A549 treated with DMSO at 1 μM for 4 hours (cell line): ENCODE data around the gene CLDN12. TPM values are rescaled to one million over a fixed set of nuclear protein-coding genes. Genes with fewer than 3 reads are reported as not detected.

Experiments
- total RNA-seq: library from RNA; stranded (reverse); fragments of 200-300 nt; extraction: Qiagen RNA extraction; gene quantifications from 5 replicates; pipeline ENCODE4 v1.2.3, GENCODE V29; 2022; ENCODE audit warnings: low read depth

CLDN12 gene
- 22.7 to 29.8 TPM (median 26.9 TPM) in 5 replicates for total RNA-seq

DNA sequence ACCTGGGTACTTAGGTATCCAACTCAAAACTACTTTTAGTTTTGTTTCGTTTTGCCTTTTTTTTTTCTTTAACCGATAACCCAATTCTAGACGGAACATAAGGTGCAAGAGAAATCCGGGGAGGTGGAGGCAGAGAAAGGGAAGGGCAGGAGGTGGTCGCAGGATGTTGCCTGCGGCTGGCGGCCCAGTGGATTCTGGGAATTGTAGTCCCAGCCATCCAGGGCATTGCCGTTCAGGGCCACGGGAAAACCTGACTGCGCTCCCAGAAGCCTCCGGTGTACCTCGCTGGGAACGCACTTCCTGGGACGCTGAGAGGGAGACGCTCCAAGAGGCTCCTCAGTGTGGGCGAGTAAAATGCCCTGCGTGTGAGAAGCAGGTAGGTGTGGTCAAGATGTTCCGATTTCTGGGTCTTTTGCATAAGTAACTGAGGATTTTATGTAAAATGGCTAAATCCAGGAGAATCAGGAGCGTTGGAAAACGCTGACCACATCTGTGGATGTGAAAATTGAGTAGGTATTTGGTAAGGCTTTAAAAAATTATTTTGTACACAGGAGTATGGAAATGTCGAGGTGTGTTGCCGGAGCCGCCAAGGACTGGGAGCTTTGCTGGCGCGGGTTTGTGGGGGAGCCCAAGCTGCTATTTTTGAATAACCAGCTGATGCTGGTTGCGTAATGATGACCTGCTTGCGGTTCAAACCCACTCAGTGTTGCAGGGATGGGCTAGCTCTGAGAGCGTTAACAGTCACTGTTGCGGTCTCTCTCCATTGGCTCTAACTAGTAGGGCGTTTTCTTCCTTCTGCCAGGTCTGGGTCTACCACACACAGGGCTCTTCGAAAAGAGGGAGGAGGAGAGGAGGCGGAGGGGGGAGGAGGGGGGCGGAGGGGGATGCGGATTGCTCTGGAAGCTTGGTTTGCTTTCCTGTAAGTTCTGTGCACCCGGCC lies at the start of gene CLDN12:
CLDN12 (plus strand) TSS at position 288 of the 940 bp plus-strand sequence. CDS start 9,216 bp downstream, outside the sequence.

Other genes with a start within 250 kb of the CLDN12 start
- gene STEAP1, start 249.0 kb upstream of the CLDN12 start, total RNA-seq: 13.3 to 15.8 TPM (median 15.7 TPM) in 5 replicates
- gene STEAP2, start 191.7 kb upstream of the CLDN12 start, total RNA-seq: 2.9 to 5.5 TPM (median 5.4 TPM) in 5 replicates
- 1.6 to 3.2 TPM (median 1.9 TPM) in 5 replicates for gene CFAP69, start 158.3 kb upstream of the CLDN12 start, total RNA-seq
- not detected in 5 replicates for gene FAM237B, start 82.2 kb upstream of the CLDN12 start, total RNA-seq
- gene GTPBP10, start 56.7 kb upstream of the CLDN12 start, total RNA-seq: 20.9 to 26.1 TPM (median 23.2 TPM) in 5 replicates
- not detected in 5 replicates for gene PTTG1IP2, start 66.2 kb downstream of the CLDN12 start, total RNA-seq
- gene CDK14, start 192.9 kb downstream of the CLDN12 start, total RNA-seq: 0.08 to 0.37 TPM (median 0.31 TPM) in 5 replicates